NB4 (cell line): ENCODE data around the gene ABLIM3.

Experiments
- DNase-seq: peaks from one replicate; pipeline ENCODE4 v3.0.0; 2010; ENCODE audit warnings: low read depth
- H3K4me3 ChIP-seq: one replicate; pipeline ENCODE4 v1.5.1; 2011; ENCODE audit warnings: mild to moderate bottlenecking, low read depth, low read length, moderate library complexity
- MYC ChIP-seq: IDR thresholded peaks from 2 replicates; pipeline ENCODE4 v1.6.1; 2011; ENCODE audit warnings: low read depth, low read length
- POLR2A ChIP-seq: IDR thresholded peaks from 2 replicates; pipeline ENCODE4 v1.6.1; 2011; ENCODE audit warnings: mild to moderate bottlenecking; ENCODE audit not compliant: insufficient read length; ENCODE audit errors: extremely low read depth
- TF ChIP-seq, protein P1 (sequence below): IDR thresholded peaks from one replicate; pipeline ENCODE4 v1.5.1; 2012; ENCODE audit warnings: low read depth, low read length
- TF ChIP-seq, protein P2 (sequence below): IDR thresholded peaks from 2 replicates; pipeline ENCODE4 v1.6.1; 2011; ENCODE audit warnings: low read depth, low read length

Gene ABLIM3

DNA sequence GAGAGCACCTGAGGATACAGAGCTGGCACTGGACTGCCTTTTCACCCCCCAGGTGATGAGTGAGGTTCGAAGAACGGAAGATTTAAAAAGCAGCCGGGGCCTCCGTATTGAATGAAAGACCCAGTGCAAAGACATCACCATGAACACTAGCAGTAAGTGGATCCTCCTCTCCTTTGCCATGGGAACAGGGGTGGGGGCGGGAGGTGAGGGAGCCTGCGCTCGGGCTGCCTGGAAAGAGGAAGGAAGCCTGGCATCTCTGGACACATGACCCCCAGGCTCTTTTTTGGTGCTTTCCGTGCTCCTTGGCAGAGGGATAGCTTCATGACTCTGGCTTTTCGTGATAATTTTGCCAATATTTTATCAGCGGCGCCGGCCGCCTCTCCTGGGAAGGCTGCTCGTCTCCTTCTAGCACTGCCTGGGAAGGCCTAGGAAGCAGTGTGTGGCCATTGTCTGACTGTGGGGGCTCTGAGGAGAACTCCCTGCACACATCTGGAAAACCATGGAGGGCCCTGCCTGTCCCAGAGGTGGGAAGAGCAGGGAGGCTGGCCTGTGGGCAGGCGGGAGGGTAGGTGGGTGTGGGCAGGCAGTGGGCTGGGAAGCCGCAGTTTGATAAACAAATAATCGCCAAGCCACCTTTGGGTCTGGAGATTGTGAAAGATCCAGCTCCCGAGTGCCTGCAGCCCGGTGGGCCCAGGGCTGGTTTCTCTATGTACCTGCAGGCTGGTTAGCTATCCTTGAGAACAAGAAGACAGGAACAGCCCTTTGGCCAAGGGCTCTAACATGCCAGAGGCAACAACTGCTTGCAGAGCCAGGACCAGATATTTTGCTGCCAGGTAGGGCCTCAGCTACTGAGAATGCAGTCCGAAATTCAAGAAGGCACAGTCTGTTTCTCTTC lies 911 bp downstream of the ABLIM3 start:
- TF ChIP-seq, protein P1, sequence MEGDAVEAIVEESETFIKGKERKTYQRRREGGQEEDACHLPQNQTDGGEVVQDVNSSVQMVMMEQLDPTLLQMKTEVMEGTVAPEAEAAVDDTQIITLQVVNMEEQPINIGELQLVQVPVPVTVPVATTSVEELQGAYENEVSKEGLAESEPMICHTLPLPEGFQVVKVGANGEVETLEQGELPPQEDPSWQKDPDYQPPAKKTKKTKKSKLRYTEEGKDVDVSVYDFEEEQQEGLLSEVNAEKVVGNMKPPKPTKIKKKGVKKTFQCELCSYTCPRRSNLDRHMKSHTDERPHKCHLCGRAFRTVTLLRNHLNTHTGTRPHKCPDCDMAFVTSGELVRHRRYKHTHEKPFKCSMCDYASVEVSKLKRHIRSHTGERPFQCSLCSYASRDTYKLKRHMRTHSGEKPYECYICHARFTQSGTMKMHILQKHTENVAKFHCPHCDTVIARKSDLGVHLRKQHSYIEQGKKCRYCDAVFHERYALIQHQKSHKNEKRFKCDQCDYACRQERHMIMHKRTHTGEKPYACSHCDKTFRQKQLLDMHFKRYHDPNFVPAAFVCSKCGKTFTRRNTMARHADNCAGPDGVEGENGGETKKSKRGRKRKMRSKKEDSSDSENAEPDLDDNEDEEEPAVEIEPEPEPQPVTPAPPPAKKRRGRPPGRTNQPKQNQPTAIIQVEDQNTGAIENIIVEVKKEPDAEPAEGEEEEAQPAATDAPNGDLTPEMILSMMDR: no peak
- TF ChIP-seq MYC: no peak
- no peak for TF ChIP-seq POLR2A
- TF ChIP-seq, protein P2, sequence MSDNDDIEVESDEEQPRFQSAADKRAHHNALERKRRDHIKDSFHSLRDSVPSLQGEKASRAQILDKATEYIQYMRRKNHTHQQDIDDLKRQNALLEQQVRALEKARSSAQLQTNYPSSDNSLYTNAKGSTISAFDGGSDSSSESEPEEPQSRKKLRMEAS: no peak
- H3K4me3 ChIP-seq: no peak overlapping the region
- peak; percentile 8 for DNase-seq

DNA sequence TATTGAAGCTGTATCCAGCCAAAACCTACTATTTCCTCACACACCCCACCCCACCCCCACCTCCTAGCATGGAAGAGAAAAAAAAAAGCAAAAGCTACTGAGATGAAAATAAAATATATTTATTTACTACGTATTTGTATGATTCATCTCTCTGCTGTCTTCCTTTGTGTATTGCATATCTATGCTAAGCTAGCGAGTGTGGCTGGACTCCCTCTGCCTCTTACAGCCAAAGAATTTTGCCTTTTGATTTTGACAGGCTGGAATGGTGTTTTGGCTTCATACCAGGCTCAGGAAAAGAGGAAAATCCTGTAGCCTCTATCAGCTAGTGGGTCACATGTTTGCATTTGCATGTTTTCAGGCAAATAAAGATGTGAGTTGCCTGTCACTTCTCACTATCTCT lies 2.2 kb downstream of the ABLIM3 start:
- no peak for DNase-seq
- TF ChIP-seq, protein P2: no peak
- TF ChIP-seq MYC (no peak), POLR2A (no peak)
- TF ChIP-seq, protein P1: no peak
- no peak overlapping the region for H3K4me3 ChIP-seq

DNA sequence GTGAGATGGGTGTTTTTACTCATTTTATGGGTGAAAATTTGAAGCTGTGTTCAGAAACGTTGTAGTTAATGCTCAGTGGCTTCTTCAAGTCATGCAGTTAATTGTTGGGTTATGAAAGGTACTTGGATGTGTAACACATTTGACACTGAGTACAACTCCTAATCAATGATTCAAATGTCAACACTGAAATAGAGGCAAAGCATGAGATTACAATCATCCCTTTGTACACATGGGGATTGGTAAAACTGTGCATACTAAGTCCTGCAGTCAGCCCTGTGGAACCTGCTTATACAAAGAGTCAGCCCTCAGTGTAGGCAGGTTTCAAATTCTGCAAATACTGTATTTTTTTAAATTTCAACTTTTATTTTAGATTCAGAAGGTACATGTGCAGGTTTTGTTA lies 3.3 kb downstream of the ABLIM3 start:
- TF ChIP-seq, protein P1: no peak
- TF ChIP-seq, protein P2: no peak
- TF ChIP-seq MYC: no peak
- no peak for TF ChIP-seq POLR2A
- H3K4me3 ChIP-seq: no peak overlapping the region
- no peak for DNase-seq

DNA sequence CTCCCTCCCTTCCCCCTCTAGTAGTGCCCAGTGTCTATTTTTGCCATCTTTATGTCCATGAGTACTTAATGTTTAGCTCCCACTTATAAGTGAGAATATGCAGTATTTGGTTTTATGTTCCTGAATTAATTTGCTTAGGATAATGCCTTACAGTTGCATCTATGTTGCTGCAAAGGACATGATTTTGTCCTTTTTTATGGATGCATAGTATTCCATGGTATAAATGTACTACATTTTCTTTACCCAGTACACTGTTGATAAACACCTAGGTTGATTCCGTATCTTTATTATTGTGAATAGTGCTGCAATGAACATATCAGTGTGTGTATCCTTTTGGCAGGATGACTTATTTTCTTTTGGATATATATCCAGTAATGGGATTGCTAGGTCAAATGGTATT lies 3.8 kb downstream of the ABLIM3 start:
- TF ChIP-seq MYC (no peak), POLR2A (no peak)
- TF ChIP-seq, protein P2: no peak
- TF ChIP-seq, protein P1: no peak
- H3K4me3 ChIP-seq: no peak overlapping the region
- DNase-seq: no peak

DNA sequence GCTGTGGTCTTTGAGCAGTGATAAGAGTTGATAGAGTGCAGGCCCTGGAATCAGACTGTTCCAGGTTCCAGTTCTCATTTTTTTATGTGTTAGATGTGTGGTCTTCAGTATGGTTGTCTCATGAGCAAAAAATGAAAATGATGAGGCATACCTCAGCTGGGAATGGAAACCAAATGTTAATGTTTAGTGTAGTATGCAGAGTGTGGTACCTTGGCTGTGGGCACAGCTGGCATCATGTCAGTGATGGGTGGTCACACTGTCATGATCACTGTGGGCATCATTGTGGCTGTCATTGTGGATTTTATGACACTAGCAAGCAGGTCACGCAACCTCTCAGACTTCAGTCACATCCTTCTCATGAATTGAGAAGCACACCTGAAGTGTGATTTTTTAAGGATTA lies 6.4 kb downstream of the ABLIM3 start:
- TF ChIP-seq, protein P1: no peak
- TF ChIP-seq MYC: no peak
- TF ChIP-seq, protein P2: no peak
- TF ChIP-seq POLR2A: no peak
- no peak for DNase-seq
- no peak overlapping the region for H3K4me3 ChIP-seq
